EH (cell line): Measurements from ENCODE around the gene LCT.
"Not testable (repeated sequence)": the region's sequence is repeated elsewhere in the genome, so short reads cannot be mapped to it uniquely, and the experiment has no call there.

Experiments used
- DNase-seq: peaks from one replicate; pipeline ENCODE4 v3.0.0-alpha.2; 2015; ENCODE audit warnings: low read depth

LCT gene

GRCh38 chr2:135797497-135798274, 39.3 kb downstream of the LCT start:
- DNase-seq = peak; percentile 83

- no peak for DNase-seq
Observed at GRCh38 chr2:135796606-135797005, 40.4 kb downstream of the LCT start.

GRCh38 chr2:135795641-135796040, 41.3 kb downstream of the LCT start:
- not testable (repeated sequence) for DNase-seq

GRCh38 chr2:135792401-135793150, 44.4 kb downstream of the LCT start:
- DNase-seq = no peak

- peak; percentile 64 for DNase-seq
Observed at GRCh38 chr2:135791418-135792190, 45.4 kb downstream of the LCT start.

GRCh38 chr2:135790423-135790822, 46.6 kb downstream of the LCT start:
- no peak for DNase-seq

GRCh38 chr2:135786823-135787222, 50.2 kb downstream of the LCT start:
- DNase-seq = peak; percentile 96

- no peak for DNase-seq
Observed at GRCh38 chr2:135785032-135785431, 52.0 kb downstream of the LCT start.

- DNase-seq = no peak
Observed at GRCh38 chr2:135783439-135783838, 53.5 kb downstream of the LCT start.

- DNase-seq = no peak
Observed at GRCh38 chr2:135782231-135782630, 54.8 kb downstream of the LCT start.

- no peak for DNase-seq
Observed at GRCh38 chr2:135776367-135776766, 60.6 kb downstream of the LCT start.

GRCh38 chr2:135775420-135775819, 61.6 kb downstream of the LCT start:
- DNase-seq = peak; percentile 45

- peak; percentile 39 for DNase-seq
Observed at GRCh38 chr2:135773917-135774316, 63.1 kb downstream of the LCT start.

GRCh38 chr2:135773319-135773718, 63.7 kb downstream of the LCT start:
- DNase-seq = no peak

GRCh38 chr2:135768863-135769262, 68.1 kb downstream of the LCT start:
- no peak for DNase-seq

- DNase-seq = no peak
Observed at GRCh38 chr2:135762530-135762929, 74.5 kb downstream of the LCT start.

- peak; percentile 10 for DNase-seq
Observed at GRCh38 chr2:135762022-135762421, 75.0 kb downstream of the LCT start.

- no peak for DNase-seq
Observed at GRCh38 chr2:135756692-135757091, 80.3 kb downstream of the LCT start.

- DNase-seq = no peak
Observed at GRCh38 chr2:135755573-135755972, 81.4 kb downstream of the LCT start.

GRCh38 chr2:135745545-135745944, 91.4 kb downstream of the LCT start:
- DNase-seq = peak; percentile 91

- peak; percentile 37 for DNase-seq
Observed at GRCh38 chr2:135744760-135745314, 92.1 kb downstream of the LCT start.

GRCh38 chr2:135743860-135744259, 93.1 kb downstream of the LCT start:
- peak; percentile 8 for DNase-seq
